Colonic mucosa (tissue), 4 donors: ENCODE results near the gene DIAPH3. TPM values are rescaled to one million over a fixed set of nuclear protein-coding genes. Genes with fewer than 3 reads are reported as not detected.

Experiments
- DNase-seq: peaks from one replicate; pipeline ENCODE4 v3.0.0-alpha.2; 2020
- H3K27ac ChIP-seq: fragments of 200-600 bp; one replicate; pipeline ENCODE4 v1.8.0; 2021
- H3K27me3 ChIP-seq: fragments of 200-600 bp; one replicate; pipeline ENCODE4 v1.8.0; 2021
- H3K36me3 ChIP-seq: fragments of 200-600 bp; one replicate; pipeline ENCODE4 v1.8.0; 2021
- H3K4me1 ChIP-seq: fragments of 200-600 bp; one replicate; pipeline ENCODE4 v1.8.0; 2021; ENCODE audit warnings: mild to moderate bottlenecking
- H3K4me3 ChIP-seq: fragments of 200-600 bp; one replicate; pipeline ENCODE4 v1.8.0; 2021
- H3K9ac ChIP-seq, 2 donors: one replicate each; pipeline ENCODE4 v1.7.0; 2013; ENCODE audit warnings: control low read depth in 2 of 2, low read depth in 2 of 2, low read length in 2 of 2
- H3K9me3 ChIP-seq: fragments of 200-600 bp; one replicate; pipeline ENCODE4 v1.8.0; 2021
- CTCF ChIP-seq: fragments of 200-600 bp; IDR thresholded peaks from one replicate; pipeline ENCODE4 v1.8.0; 2022; ENCODE audit warnings: antibody characterized with exemption, mild to moderate bottlenecking
- intact Hi-C: fragments of 100-400 bp; cut with DNase I; formaldehyde crosslinking; loops from one replicate; pipeline ENCODE4 v1.14.1; 2022
- total RNA-seq, 2 donors: library from RNA; stranded (reverse); fragmentation: NEBNext Ultra II Directional in 1 of 2; extraction: Animal tissue kit (Norgen Biotek cat#: 25700) in 1 of 2; gene quantifications; one replicate each; pipeline ENCODE4 v1.2.1, GENCODE V29; 2021
- donor health status: healthy.
- donor health status: DM: no; HTN: no; CAD: no.
- donor health status: DM: no; HTN: no; CAD: no.

Gene DIAPH3
- total RNA-seq, 2 donors from 2014 or later = 5.1 to 14.5 TPM

GRCh38 chr13:60172111-60172510 is 8.4 kb upstream of the DIAPH3 start:
- Histone ChIP-seq H3K4me3 (no peak overlapping the region), H3K27me3 (no peaks in the 10 kb centered on the region), H3K36me3 (no peaks in the 10 kb centered on the region), H3K27ac (no peak overlapping the region), H3K9ac (no peak overlapping the region), H3K9me3 (no peaks in the 10 kb centered on the region), H3K4me1 (no peaks in the 10 kb centered on the region)
- no peak for TF ChIP-seq CTCF
- no peak for DNase-seq
- intact Hi-C loops = no loop called here

GRCh38 chr13:60170414-60170813 is 6.7 kb upstream of the DIAPH3 start:
- TF ChIP-seq CTCF = no peak
- Histone ChIP-seq H3K36me3 (no peaks in the 10 kb centered on the region), H3K27me3 (no peaks in the 10 kb centered on the region), H3K9me3 (no peaks in the 10 kb centered on the region), H3K27ac (no peak overlapping the region), H3K4me1 (no peaks in the 10 kb centered on the region), H3K9ac (no peak overlapping the region), H3K4me3 (no peak overlapping the region)
- no peak for DNase-seq
- intact Hi-C loops = no loop called here

GRCh38 chr13:60169239-60170031 is 5.7 kb upstream of the DIAPH3 start:
- no peaks in the 10 kb centered on the region for H3K36me3 ChIP-seq
- H3K9ac ChIP-seq = no peak overlapping the region
- H3K27ac ChIP-seq = no peak overlapping the region
- no peak overlapping the region for H3K4me3 ChIP-seq
- intact Hi-C loops = loop anchor here (10.0 kb wide), 1 partner anchor 235 kb away; no protein-coding TSS in a partner anchor
- H3K27me3 ChIP-seq = no peaks in the 10 kb centered on the region
- H3K4me1 ChIP-seq = no peaks in the 10 kb centered on the region
- no peak for DNase-seq
- H3K9me3 ChIP-seq = no peaks in the 10 kb centered on the region
- TF ChIP-seq CTCF = no peak

- Histone ChIP-seq H3K4me3 (no peak overlapping the region), H3K27ac (no peak overlapping the region), H3K4me1 (no peaks in the 10 kb centered on the region), H3K36me3 (no peaks in the 10 kb centered on the region), H3K9me3 (no peaks in the 10 kb centered on the region), H3K27me3 (no peaks in the 10 kb centered on the region), H3K9ac (no peak overlapping the region)
- no peak for DNase-seq
- no peak for TF ChIP-seq CTCF
- intact Hi-C loops = loop anchor here (10.0 kb wide), 1 partner anchor 238 kb away; no protein-coding TSS in a partner anchor
Observed at GRCh38 chr13:60167121-60167520, 3.4 kb upstream of the DIAPH3 start.

GRCh38 chr13:60165391-60166099 is 1.8 kb upstream of the DIAPH3 start:
- H3K27me3 ChIP-seq = no peaks in the 10 kb centered on the region
- no peak for TF ChIP-seq CTCF
- no peak overlapping the region for H3K9ac ChIP-seq
- intact Hi-C loops = loop anchor here (10.0 kb wide), 1 partner anchor 239 kb away; no protein-coding TSS in a partner anchor
- no peak for DNase-seq
- H3K36me3 ChIP-seq = no peaks in the 10 kb centered on the region
- no peaks in the 10 kb centered on the region for H3K9me3 ChIP-seq
- no peak overlapping the region for H3K27ac ChIP-seq
- no peak overlapping the region for H3K4me3 ChIP-seq
- no peaks in the 10 kb centered on the region for H3K4me1 ChIP-seq
